Activated CD4-positive, CD25-positive, alpha-beta regulatory T cell (primary cell): ENCODE results near the gene CSNK1G3.
"Not testable (repeated sequence)": the region's sequence is repeated elsewhere in the genome, so short reads cannot be mapped to it uniquely, and the experiment has no call there.

ENCODE experiments used
- DNase-seq, 4 experiments: peaks; one replicate each; lab custom pipeline; 2025; lab: John Stamatoyannopoulos, UW

CSNK1G3 gene

DNA sequence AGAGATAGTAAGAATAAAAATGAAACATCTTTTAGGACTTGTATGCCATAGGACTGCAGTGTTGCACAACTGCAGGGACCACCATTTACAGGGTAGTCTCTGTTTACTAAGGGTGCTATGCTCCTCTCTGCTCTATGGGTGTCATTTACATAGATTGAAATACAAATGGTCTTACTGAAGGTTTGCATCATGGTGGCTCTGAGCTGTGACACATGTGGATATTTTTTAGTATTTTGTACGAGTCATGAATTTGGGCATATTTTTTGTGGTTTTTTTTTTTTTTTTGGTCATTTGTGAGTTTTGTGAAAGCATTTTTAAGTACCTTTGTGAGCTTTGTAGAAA lies 47.4 kb downstream of the CSNK1G3 start:
- DNase-seq: no peak

DNA sequence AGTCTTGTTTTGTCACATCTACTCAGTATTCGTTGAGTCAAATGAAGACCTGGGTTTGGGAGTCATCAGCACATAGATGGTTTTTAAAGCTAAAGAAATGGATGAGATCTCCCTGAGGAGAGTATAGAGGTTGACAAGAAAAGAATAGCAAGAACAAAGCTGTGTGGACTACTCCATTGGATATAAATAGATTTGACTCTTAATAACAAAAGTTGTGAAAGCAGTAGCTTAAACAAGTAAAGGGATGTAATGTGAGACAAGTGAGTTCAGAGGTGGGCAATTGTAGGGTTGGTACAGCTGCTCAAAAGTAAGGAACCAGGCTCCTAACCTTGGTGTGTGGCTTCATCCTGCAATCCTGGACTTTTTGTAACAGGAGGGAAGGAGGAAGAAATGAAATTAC lies 49.3 kb downstream of the CSNK1G3 start:
- DNase-seq: no peak

DNA sequence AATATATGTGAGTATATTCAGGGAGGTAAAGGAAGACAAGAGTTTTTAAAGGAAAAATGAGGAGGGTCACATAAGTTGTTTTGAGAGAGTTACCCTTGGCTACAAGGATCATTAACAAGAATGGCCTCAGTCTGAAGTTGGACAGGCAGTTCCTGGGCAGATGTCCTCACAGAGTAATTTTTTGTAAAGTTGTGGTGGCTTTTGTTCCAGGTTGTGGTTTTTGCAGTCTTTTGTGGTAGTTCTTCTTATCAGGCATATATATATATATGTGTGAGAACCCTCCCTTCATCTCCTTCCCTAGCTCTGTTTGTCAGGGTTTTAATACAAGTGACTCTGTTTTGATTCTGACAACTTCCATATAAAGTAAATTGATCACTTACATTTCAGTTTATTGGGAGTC lies 60.0 kb downstream of the CSNK1G3 start:
- DNase-seq: no peak

- no peak for DNase-seq
Measured at GRCh38 chr5:123578390-123578789, 66.4 kb downstream of the CSNK1G3 start.

DNA sequence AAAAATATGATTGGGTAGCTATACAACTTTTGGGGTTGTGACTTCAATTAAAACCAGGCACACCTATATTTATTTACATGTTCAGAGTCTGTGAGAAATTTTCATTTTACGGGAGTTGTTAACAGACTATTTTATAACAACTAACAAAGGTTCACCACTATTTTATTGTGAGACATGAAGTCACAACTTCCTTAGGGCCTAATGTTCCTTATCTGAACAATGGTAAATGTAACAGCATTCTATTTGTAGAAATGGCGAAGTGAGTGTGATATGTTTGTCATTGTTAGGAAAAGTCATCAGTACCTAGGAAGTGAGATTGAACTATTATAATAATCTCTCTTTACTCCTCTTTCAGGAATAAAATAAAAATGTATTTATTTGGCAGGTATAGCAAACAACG lies 67.4 kb downstream of the CSNK1G3 start:
- DNase-seq: no peak

- DNase-seq: no peak
Measured at GRCh38 chr5:123582550-123583285, 70.7 kb downstream of the CSNK1G3 start.

DNA sequence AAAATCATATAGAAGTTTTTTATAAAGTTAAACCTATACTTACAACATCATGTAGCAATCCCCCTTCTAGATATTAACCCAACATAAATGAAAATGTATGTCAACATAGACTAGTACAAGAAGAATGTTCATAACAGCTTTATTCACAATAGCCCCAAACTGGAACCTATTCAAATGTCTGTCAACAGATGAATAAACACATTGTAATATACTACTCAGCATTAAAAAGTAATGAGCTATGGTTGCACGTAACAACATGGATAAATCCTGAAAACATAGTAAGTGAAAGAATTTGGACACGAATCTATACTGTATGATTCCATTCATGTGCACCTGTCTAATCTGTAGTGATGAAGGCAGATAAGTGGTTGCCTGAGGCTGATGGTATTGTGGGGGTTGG lies 73.9 kb downstream of the CSNK1G3 start:
- no peak for DNase-seq

DNA sequence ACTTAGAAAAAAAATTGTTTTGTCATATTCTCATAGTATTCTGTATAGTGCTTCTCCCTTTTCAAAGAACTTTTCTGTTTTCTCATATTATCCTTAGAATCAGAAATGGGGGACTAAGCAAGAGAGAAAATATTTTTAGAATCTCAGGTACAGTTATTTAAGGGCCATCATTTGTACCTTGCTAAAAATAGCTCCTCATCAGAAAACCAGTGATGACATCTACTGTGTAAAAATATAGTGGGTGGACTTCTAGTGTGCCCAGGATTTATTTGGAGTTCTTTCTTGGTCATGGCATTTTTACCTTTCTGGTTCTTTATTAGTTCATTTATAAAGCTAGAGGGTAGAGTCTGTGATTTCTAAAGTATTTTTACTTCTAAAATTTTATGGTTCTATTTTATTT lies 82.5 kb downstream of the CSNK1G3 start:
- no peak for DNase-seq

- no peak for DNase-seq
Measured at GRCh38 chr5:123597018-123597417, 85.0 kb downstream of the CSNK1G3 start.

DNA sequence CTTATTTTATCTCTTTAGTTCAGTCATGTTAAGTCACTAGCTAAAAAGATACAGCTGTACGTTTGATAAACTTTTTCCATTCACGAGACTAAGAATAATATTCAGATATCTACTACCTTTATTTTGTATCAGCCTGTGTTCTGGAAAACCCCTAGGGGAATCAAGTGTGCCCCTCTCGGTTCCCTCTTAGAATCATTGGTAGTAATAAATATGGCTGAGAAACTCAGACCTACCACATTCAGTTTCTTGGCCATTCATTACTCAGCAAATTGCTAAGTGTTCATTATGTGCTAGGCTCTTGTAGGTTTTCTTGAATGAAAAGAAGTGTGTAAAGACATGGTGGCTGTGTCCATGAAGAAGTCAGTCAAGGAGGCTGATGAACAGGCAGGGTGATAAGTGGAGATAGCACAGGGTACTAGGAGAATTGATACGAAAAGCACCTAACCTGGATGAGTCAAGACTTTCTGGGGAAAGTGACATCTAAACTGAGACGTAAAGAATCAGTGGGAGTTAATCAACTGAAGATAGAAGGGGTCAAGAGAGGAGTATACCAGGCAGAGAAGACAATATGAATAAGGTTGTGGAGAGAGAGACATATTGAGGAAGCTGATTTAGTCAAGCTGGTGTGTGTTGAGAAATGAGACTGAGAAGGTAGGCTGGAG lies 86.2 kb downstream of the CSNK1G3 start:
- no peak for DNase-seq

GRCh38 chr5:123599171-123599570 lies 87.2 kb downstream of the CSNK1G3 start:
- no peak for DNase-seq

DNA sequence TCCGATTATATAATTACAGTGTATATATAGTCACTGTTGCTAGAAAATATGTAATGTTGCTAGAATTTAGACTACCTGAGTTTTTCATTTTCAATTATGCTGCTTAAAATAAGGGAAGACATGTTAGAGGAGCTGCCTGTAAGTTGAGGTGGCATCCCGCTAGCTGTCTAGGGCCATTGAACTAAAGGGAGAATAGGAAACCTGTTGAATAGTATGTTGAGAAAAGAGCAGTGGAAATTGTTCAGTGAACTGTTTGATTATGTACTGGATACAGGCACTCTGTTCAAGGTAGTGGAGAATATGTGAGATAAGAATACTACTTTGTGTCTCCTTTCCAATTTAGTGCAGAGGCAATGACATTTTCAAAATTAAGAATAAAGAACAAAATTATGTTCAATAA lies 89.6 kb downstream of the CSNK1G3 start:
- no peak for DNase-seq

DNA sequence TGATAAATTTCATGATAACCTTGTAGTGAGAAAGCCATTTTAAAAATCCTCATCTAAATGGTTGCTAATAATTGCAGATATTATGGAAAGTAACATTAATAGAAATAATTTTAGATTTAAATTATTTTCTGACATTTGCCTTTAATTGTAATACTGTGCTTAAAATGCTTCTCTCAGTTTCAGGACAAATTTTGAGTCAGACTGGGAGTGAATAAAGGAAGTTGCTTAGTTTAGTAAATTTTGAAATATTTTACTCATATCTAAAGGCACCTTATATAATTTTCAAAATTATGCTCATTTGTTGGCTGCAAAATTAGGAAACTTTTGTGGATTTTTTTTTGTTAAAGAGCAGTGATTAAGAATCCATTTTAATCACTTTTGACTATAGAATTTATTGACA lies 93.8 kb downstream of the CSNK1G3 start:
- DNase-seq: no peak

DNA sequence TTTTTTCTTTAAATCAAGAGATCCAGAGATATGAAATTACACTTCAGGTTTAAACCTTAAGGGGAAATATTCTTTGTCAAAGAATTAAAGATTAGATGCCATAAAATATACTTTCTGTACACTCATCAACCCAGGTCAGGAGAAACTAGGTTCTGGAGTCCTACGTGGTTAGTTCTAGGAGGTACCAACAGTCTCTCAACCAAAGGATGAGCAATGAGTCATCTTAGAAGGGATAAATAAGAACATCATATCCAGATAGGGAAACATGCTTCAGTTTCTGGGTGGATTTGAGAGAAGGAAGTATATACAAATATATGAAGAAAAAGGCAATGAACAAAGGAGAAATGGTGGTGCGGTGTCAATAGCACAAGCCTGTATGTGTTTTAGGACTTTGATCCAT lies 98.2 kb downstream of the CSNK1G3 start:
- DNase-seq: no peak

DNA sequence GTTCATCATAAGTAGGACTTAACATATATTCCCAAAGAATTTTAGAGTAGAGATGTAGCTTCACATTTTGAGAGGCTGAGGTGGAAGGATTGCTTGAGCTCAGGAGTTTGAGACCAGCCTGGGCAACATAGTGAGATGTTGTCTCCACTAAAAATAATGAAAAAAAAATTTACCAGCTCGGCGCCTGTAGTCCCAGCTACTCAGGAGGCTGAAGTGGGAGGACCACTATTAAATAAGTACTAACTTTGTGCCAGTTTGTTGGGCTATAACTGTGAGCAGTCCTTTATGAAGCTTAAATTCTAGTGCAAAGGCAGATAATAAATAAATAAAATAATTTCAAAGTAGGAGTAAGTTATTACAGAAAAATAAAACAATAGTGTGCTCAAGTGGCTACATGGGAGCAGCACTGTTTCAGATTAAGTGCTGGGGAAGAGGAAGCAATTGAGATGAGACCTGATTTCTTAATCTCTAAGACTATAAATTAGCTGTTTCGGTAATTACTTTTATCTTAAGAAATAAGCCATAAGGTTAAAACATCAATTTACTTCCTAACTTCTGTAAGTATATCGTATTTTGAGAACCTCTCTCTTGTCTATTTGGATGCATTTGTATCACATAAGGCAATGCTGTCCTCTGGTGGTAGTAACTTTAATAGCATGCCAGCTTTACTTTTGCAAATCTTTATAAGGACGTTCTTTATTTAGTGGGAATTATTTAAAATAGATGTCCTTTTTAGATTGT lies 98.9 kb downstream of the CSNK1G3 start:
- no peak for DNase-seq

DNA sequence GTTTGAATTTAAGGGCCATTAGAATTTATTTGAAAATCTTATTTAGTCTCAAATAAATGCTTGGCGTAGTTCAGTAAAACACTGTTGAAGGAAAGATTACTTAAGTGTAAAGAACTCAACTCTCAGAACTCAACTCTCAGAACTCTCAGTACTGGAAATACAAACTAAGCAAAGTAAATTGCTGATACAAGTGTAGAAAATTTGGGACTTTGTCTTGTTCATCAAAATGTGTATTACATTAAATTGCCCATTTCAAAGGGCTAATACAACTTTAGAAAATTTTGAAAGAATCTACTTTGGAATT lies 99.4 kb downstream of the CSNK1G3 start:
- DNase-seq: no peak

DNA sequence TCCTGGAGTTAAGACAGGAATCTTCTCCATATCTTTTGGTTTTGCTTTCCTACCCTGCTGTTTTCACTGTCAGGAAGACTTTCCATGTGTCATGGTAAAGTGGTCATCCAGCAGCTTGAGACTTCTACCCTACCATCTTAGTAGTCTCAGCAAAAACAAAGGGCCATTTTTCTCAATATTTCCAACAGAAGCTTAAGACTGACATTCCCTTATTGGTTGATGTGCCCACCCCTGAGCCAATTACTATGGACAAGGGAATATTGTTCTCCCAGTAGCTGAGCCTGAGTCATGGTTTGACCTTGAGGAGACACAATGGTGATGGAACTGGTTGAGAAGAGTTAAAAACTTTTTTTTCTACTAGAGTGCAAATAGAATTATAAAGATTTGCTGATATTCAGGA lies 105.6 kb downstream of the CSNK1G3 start:
- DNase-seq: no peak

- DNase-seq: no peak
Measured at GRCh38 chr5:123626051-123626450, 114.1 kb downstream of the CSNK1G3 start.

DNA sequence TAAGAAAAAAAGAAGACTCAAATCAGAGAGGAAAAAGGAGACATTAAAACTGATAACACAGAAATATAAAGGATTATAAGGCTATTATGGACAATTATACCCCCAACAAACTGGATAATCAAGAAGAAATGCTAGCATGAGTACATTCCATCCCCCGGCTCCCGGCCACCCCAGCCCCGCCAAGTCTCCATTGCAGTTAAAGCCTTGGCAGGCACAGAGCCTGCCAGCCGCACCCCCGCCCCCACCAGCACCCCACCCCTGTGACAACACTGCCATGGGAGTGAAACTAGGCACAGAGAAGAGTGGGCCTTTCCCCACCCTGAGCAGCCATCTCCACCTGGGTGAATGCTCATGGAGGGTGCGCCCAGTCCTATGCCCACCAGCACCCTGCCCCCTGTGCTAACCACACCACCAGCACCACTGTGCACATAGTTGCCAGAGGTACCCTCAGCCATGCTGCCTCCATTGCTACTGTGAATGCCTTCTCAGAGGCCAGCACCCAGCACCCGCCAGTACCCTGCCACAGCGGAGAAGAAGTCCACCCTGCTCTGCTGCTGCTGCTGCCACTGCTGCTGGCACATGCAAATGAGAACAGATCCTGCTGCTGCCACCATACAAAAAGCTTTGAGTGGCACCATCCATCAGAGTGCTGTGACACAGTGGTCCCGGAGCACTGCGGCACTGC lies 117.0 kb downstream of the CSNK1G3 start:
- DNase-seq: no peak

DNA sequence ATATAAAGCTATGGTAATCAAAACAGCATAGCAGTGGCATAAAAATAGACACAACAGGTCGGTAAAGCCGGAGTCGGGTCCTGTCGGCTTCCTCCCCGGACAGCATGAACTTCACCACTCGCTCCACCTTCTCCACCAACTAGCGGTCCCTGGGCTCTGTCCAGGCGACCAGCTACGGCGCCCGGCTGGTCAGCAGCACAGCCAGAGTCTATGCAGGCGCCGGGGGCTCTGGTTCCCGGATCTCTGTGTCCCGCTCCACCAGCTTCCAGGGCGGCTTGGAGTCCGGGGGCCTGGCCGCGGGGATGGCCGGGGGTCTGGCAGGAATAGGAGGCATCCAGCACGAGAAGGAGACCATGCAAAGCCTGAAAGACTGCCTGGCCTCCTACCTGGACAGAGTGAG lies 124.0 kb downstream of the CSNK1G3 start:
- no peak for DNase-seq

GRCh38 chr5:123637028-123637427 lies 125.1 kb downstream of the CSNK1G3 start:
- not testable (repeated sequence) for DNase-seq

DNA sequence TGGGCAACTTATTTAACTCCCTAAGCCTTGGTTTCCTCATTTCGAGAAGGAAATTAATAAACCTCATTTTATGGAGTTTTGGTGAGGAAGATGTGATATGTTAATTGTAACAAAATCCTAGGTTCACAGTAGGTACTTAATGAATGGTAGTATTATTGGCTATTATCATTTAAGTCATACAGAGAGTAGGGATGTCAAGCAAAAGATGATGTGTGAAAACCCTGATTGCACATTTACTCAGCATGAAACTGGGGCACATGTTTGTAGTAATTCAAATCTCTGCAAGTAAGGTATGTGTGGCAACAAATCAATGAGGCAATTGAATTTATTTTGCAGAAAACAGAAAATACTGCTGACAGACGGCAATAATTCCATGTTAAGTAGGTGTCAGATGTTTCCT lies 127.3 kb downstream of the CSNK1G3 start:
- no peak for DNase-seq

DNA sequence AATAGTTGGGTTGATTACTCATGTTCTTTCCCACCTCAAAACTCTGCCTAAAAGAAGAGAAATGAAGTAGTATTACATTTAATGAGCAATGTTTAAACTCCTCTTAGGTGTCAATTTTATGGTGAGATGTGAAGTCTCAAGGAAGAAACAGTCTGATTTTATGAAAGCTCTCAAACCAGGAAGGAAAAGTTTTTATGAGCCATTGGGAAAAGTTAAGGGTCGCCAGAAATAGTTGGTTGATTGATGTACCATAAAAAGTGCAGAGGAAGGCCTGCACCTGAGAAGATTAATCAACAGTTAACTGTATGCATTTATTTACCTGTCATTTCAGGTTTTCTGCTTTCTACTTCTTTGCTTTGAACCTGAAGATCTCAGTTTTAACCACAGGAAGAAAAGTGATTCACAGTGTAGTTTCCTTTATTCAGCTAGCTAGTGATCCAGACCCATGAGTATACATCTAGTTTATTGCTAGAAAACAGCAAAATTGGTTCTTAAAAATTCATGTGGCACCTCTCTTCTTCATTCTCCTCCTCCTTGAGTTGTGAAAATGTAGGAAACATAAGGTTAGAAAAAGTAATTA lies 133.1 kb downstream of the CSNK1G3 start:
- DNase-seq: no peak
